ENCODE results near the gene RAD51B. TPM values are rescaled to one million over a fixed set of nuclear protein-coding genes. Genes with fewer than 3 reads are reported as not detected.

The RAD51B gene
- total and polyA plus RNA-seq, 3 donors from 2014 or later = 5.5 to 22.5 (median 19.1) TPM

GRCh38 chr14:68167383-68168087 lies 348.0 kb downstream of the RAD51B start:
- Histone ChIP-seq H3K36me3 (ENCODE audit: low read depth, missing control alignments) (no peaks in the 10 kb centered on the region), H3K4me1 (peaks cover 7% of the 10 kb centered on the region), H3K27ac (no peak overlapping the region), H3K27me3 (no peaks in the 10 kb centered on the region), H3K4me3 (no peak overlapping the region), H3K9me3 (no peaks in the 10 kb centered on the region)
- intact Hi-C loops (cut with DNase I; ENCODE audit: low total_unique reads) = no loop called here
- no peak for TF ChIP-seq POLR2A (IDR thresholded peaks at IDR 0.05)
- no peak for TF ChIP-seq CTCF (IDR thresholded peaks at IDR 0.05)
- DNase-seq = no peak
- WGBS, 2 donors = 88 to 92% methylated on average over 5 of the region's 5 CpGs

GRCh38 chr14:68168460-68169109 lies 349.0 kb downstream of the RAD51B start:
- H3K9me3 ChIP-seq = no peaks in the 10 kb centered on the region
- no peaks in the 10 kb centered on the region for H3K36me3 ChIP-seq (ENCODE audit: low read depth, missing control alignments)
- intact Hi-C loops (cut with DNase I; ENCODE audit: low total_unique reads) = no loop called here
- no peak for DNase-seq
- H3K4me3 ChIP-seq = no peak overlapping the region
- no peak overlapping the region for H3K27ac ChIP-seq
- TF ChIP-seq CTCF (IDR thresholded peaks at IDR 0.05) (no peak), POLR2A (IDR thresholded peaks at IDR 0.05) (no peak)
- H3K4me1 ChIP-seq = peaks cover 7% of the 10 kb centered on the region
- WGBS, 2 donors = 60 to 83% methylated on average over 1 of the region's 1 CpG
- H3K27me3 ChIP-seq = no peaks in the 10 kb centered on the region

GRCh38 chr14:68172216-68172615 lies 352.6 kb downstream of the RAD51B start:
- intact Hi-C loops (cut with DNase I; ENCODE audit: low total_unique reads) = no loop called here
- whole genome bisulfite sequencing, 2 donors = 65 to 77% methylated on average over 3 of the region's 3 CpGs
- TF ChIP-seq CTCF (IDR thresholded peaks at IDR 0.05) = no peak
- TF ChIP-seq POLR2A (IDR thresholded peaks at IDR 0.05) = no peak

GRCh38 chr14:68172627-68173026 lies 353.0 kb downstream of the RAD51B start:
- intact Hi-C loops (cut with DNase I; ENCODE audit: low total_unique reads) = no loop called here
- WGBS, 2 donors = 74 to 88% methylated on average over 1 of the region's 1 CpG
- H3K27ac ChIP-seq = no peak overlapping the region

More at GRCh38 chr14:68172216-68172615, 352.6 kb downstream of the RAD51B start:
- Histone ChIP-seq H3K4me3 (no peak overlapping the region), H3K36me3 (ENCODE audit: low read depth, missing control alignments) (no peaks in the 10 kb centered on the region), H3K27ac (no peak overlapping the region), H3K9me3 (no peaks in the 10 kb centered on the region), H3K27me3 (no peaks in the 10 kb centered on the region), H3K4me1 (no peaks in the 10 kb centered on the region)
- DNase-seq = no peak

More at GRCh38 chr14:68172627-68173026, 353.0 kb downstream of the RAD51B start:
- H3K36me3 ChIP-seq (ENCODE audit: low read depth, missing control alignments) = no peaks in the 10 kb centered on the region
- H3K27me3 ChIP-seq = no peaks in the 10 kb centered on the region
- DNase-seq = no peak
- no peaks in the 10 kb centered on the region for H3K4me1 ChIP-seq
- no peak for TF ChIP-seq CTCF (IDR thresholded peaks at IDR 0.05)
- TF ChIP-seq POLR2A (IDR thresholded peaks at IDR 0.05) = no peak
- H3K9me3 ChIP-seq = no peaks in the 10 kb centered on the region
- H3K4me3 ChIP-seq = no peak overlapping the region
